ENCODE data around the gene RGS14. TPM values are rescaled to one million over a fixed set of nuclear protein-coding genes. Genes with fewer than 3 reads are reported as not detected.

RGS14 gene
- total and polyA plus RNA-seq, 2 experiments from 2014 or later = 23.5 to 37.9 TPM

- ATAC-seq = no peak
- no peaks in the 10 kb centered on the region; the same call in 1 of the 2 replicates for H3K36me3 ChIP-seq (ENCODE audit: insufficient read depth)
- no peaks in the 10 kb centered on the region for H4K20me1 ChIP-seq (replicated peaks; ENCODE audit: insufficient read depth)
- Mint-ChIP-seq H3K27me3 (ENCODE audit: insufficient read depth, low read depth, poor library complexity) (peaks cover 15% of the 10 kb centered on the region), H3K4me1 (peaks cover 5% of the 10 kb centered on the region), H3K9me3 (no peaks in the 10 kb centered on the region; the same call in 1 of the 3 replicates), H3K27ac (no peak overlapping the region), H3K4me3 (no peak overlapping the region), H3K36me3 (ENCODE audit: low read depth) (peaks cover 4% of the 10 kb centered on the region)
- DNase-seq (ENCODE audit: low spot score) = no peak
- H3K27me3 ChIP-seq (ENCODE audit: insufficient read depth) = no peaks in the 10 kb centered on the region
- H3F3A ChIP-seq (replicated peaks; ENCODE audit: low read depth) = peaks cover 4% of the 10 kb centered on the region; the same call in 1 of the 2 replicates
- H3K4me3 ChIP-seq = no peak overlapping the region
- H3K9me2 ChIP-seq (ENCODE audit: insufficient read depth) = no peaks in the 10 kb centered on the region
- no peak overlapping the region for H2AFZ ChIP-seq
- no peak overlapping the region for H3K4me2 ChIP-seq
- H3K27ac ChIP-seq (ENCODE audit: low read depth) = no peak overlapping the region
- peaks cover under 1% of the 10 kb centered on the region; the same call in 1 of the 2 replicates for H3K4me1 ChIP-seq (ENCODE audit: insufficient read depth)
- TF ChIP-seq EZH2 (IDR thresholded peaks at IDR 0.05; ENCODE audit: low read depth, unreplicated experiment) (no peak), REST (IDR thresholded peaks at IDR 0.05; ENCODE audit: unreplicated experiment) (no peak), JUNB (IDR thresholded peaks at IDR 0.05; ENCODE audit: unreplicated experiment) (no peak), POLR2AphosphoS5 (IDR thresholded peaks at IDR 0.05; ENCODE audit: low read depth) (no peak), NANOG (IDR thresholded peaks at IDR 0.05; ENCODE audit: borderline replicate concordance) (no peak), EZH2phosphoT487 (IDR thresholded peaks at IDR 0.05; ENCODE audit: unreplicated experiment) (no peak), ZNF462 (CRISPR knock-in tag; IDR thresholded peaks at IDR 0.05) (no peak), CTCF (conservative IDR thresholded peaks at IDR 0.05; ENCODE audit: low read depth in 2 of 2) (no peak), CREB1 (CRISPR knock-in tag; IDR thresholded peaks at IDR 0.05; ENCODE audit: low read depth) (no peak), ZNF331 (CRISPR knock-in tag; IDR thresholded peaks at IDR 0.05; ENCODE audit: low read depth) (no peak), ETS1 (IDR thresholded peaks at IDR 0.05) (no peak), ZNF114 (CRISPR knock-in tag; IDR thresholded peaks at IDR 0.05) (no peak), STAT1 (IDR thresholded peaks at IDR 0.05; ENCODE audit: unreplicated experiment) (no peak)
- no peaks in the 10 kb centered on the region for H3K79me2 ChIP-seq (replicated peaks; ENCODE audit: insufficient read depth)
Observed at GRCh38 chr5:177319913-177320588, 37.7 kb upstream of the RGS14 start.

Data from GM23338 (cell line).